ENCODE data around the gene SLC7A6OS.

The SLC7A6OS gene

DNA sequence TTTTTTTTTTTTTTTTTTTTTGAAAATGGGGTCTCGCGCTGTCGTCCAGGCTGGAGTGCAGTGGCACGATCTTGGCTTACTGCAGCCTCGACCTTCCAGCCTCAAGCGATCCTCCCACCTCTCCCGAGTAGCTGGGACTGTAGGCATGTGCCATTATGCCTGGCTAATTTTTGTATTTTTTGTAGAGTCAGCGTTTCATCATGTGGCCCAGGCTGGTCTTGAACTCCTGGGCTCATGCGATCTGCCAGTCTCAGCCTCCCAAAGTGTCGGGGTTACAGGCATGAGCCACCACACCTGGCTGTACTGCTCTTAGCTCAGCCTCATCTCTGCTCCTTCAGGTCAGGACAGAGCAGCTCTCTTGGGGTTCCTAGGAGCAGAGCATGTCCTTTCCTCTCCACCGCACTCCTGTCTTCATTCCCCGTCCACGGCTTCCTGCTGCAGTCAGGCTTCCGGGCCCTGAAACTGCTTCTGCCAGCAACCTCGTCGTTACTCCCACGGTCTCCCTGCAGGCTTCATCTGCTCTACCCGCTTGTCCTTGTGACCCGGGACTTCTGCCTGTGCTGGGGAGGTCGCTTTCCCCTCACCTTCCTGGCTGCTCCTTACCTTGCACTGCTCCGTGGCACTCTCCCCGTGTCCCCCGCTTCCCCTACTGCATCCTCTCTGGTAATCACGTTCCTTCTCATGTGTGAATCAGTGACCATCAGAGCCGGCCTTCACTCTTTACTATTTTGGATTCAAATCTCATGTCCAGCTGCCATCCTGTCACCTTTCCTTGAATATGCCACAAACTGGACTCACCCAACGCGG lies 38.1 kb upstream of the SLC7A6OS start:
- H3K27ac ChIP-seq, result no peak overlapping the region

DNA sequence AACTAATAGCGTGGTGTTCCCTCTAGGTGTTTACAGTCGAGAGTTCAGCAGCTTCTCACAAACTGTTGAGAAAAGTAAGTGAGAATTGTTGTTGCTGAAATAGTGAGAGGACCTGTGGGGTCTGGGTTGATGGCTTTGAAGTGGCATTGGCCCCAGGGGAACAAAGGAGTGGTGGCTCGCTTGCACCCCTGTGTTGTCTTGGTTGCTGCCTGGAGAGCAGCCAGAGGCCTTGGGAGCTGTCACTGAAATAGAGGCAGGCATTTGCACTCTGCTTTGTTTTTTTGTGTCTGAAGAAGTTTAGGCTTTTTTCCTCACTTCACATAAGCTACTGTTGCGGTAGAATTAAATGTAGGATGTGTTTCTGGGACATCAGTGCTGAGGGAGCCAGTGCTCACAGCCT lies 36.9 kb upstream of the SLC7A6OS start:
- TF ChIP-seq, protein P1, sequence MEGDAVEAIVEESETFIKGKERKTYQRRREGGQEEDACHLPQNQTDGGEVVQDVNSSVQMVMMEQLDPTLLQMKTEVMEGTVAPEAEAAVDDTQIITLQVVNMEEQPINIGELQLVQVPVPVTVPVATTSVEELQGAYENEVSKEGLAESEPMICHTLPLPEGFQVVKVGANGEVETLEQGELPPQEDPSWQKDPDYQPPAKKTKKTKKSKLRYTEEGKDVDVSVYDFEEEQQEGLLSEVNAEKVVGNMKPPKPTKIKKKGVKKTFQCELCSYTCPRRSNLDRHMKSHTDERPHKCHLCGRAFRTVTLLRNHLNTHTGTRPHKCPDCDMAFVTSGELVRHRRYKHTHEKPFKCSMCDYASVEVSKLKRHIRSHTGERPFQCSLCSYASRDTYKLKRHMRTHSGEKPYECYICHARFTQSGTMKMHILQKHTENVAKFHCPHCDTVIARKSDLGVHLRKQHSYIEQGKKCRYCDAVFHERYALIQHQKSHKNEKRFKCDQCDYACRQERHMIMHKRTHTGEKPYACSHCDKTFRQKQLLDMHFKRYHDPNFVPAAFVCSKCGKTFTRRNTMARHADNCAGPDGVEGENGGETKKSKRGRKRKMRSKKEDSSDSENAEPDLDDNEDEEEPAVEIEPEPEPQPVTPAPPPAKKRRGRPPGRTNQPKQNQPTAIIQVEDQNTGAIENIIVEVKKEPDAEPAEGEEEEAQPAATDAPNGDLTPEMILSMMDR (conservative IDR thresholded peaks at IDR 0.05), result no peak
- H3K27ac ChIP-seq, result no peak overlapping the region

More for the DNA sequence above, 38.1 kb upstream of the SLC7A6OS start:
- TF ChIP-seq, protein P1 (conservative IDR thresholded peaks at IDR 0.05), result no peak

DNA sequence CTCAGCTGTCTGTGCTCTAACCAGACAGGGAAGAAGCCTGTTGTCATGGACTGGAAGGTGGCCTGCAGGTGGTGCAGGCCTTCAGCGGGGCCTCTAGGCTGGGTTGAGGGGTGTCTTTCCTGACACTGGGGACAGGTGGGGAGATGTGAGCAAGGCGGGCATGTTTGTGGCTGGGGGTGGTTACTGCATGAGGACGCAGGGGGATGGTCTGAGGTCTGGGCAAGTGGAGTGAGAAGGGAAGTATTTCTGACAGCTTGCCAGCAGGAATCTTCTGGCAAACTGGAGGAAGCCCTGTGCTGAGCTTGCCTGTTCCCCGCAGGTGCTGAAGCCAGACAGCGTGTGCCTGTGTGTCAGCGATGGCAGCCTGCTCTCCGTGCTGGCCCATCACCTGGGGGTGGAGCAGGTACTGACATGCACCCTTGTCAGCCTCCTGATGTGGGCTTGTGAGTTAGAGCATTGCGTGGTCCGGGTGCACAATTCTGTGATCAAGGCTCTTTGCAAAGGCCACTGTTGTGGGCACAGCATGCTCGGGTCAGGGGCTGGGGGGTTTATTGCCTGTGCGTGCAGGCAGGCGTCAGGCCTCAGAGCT lies 36.2 kb upstream of the SLC7A6OS start:
- TF ChIP-seq, protein P1 (conservative IDR thresholded peaks at IDR 0.05), result no peak
- no peak overlapping the region for H3K27ac ChIP-seq

DNA sequence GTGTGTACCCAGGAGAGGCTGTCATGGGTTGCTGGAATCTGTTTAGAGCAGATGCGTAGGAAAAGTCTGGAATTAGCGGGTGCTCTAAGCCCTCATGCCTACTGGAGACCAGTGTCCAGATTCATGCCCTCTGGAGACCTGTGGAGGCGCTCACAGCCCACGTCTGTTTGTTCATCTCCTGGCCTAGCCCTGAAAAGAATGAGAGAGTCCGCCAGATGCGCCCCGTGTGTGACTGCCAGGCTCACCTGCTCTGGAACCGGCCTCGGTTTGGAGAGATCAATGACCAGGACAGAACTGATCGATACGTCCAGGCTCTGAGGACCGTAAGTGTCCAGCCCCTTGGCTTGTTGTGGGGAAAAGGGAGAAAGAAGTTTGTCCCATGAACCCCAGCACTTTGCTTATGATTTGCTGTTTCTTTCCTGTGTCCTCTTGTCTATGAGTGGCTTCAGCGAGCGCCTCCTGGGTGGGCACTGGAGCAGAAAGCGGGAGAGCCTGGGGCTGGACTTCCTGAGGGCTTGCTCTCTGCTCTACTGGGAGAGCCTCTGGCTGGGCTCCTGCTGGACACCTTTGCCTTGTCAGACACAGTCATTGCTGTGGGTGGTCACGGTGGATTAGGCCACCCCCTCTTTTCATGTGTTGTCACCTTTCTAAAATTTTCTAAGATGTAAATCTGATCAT lies 35.4 kb upstream of the SLC7A6OS start:
- TF ChIP-seq, protein P1 (conservative IDR thresholded peaks at IDR 0.05), result no peak
- H3K27ac ChIP-seq, result no peak overlapping the region

DNA sequence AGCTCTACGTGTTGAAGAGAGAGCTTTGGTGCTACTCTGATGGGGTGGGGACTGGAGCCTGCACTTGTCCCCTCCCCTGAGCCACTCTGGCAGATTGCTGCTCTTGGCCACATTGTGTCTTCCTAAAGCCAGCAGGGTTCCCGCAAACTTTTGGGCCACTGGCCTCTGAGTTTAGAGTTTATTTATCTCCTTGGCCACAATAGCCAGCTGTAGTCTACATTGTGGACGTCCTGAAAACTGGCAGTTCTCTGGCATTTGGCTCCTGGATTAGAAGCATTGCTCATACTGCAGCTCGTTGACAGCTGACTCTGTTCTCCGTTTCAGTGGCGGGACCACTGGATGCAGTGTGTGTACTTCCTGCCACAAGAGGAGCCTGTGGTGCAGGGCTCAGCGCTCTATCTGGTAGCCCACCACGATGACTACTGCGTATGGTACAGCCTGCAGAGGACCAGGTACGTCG lies 34.6 kb upstream of the SLC7A6OS start:
- H3K27ac ChIP-seq, result no peak overlapping the region
- TF ChIP-seq, protein P1 (conservative IDR thresholded peaks at IDR 0.05), result no peak

DNA sequence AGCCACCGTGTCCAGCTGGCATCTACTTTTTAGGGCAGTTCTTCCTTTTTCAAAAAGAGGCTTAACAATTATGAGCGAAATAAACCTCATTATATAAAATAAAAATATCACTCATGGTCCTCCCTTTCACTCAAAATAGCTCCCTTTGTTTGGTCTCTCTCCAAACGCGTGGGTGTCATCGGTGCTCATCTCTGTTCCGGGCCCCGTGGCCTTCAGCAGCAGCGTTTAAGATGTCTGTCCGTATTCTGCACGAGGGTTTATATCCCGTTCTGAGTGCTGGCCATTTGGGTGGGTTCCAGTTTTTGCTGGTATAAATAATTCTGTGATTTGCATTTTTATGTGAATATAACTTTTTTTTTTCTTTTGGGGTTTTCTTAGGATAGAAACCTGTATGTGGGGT lies 33.5 kb upstream of the SLC7A6OS start:
- TF ChIP-seq, protein P1 (conservative IDR thresholded peaks at IDR 0.05), result no peak
- H3K27ac ChIP-seq, result no peak overlapping the region

DNA sequence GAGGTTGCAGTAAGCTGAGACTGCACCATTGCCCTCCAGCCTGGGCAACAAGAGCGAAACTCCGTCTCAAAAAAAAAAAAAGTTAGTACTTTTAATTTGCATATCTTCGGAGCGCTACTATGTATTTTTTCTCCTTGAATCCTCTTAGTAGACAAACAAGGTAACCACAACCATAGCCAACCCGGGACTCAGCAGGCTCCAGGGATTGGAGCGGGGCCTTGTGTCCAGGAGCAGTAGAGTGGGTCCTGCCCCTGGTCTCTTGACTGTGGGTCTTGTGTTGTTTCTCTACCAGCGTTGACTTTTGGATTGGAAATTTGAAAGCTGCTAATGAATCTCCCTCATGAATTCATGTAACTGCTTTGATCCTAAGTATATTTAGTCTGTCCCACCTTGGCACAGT lies 32.4 kb upstream of the SLC7A6OS start:
- H3K27ac ChIP-seq, result no peak overlapping the region
- TF ChIP-seq, protein P1 (conservative IDR thresholded peaks at IDR 0.05), result no peak

All from VCaP (cell line).